ENCODE measurements around the gene CFAP119. TPM values are rescaled to one million over a fixed set of nuclear protein-coding genes. Genes with fewer than 3 reads are reported as not detected.

Gene CFAP119
- total and polyA plus RNA-seq, 7 donors = 0.82 to 11.9 (median 2.5) TPM; not detected in 1

GRCh38 chr16:30723725-30724355 lies 38.0 kb downstream of the CFAP119 start:
- H3K36me3 ChIP-seq = peaks cover 37 to 91% (median 61%) of the 10 kb centered on the region in 4 donors
- no peak overlapping the region for H3K4me3 ChIP-seq
- TF ChIP-seq POLR2AphosphoS5 (IDR thresholded peaks at IDR 0.05) = no peak
- TF ChIP-seq CTCF (IDR thresholded peaks at IDR 0.05) = no peak
- TF ChIP-seq POLR2A (IDR thresholded peaks at IDR 0.05) = no peak
- no peak for TF ChIP-seq EP300 (IDR thresholded peaks at IDR 0.05)
- H3K9me3 ChIP-seq = no peaks in the 10 kb centered on the region
- peak; percentile 56 for DNase-seq
- H3K4me1 ChIP-seq = no peaks in the 10 kb centered on the region
- 95% methylated on average over 12 of the region's 12 CpGs for WGBS, 2 donors
- intact Hi-C loops (cut with DNase I) = no loop called here
- H3K27ac ChIP-seq = no peak overlapping the region
- H3K27me3 ChIP-seq = no peaks in the 10 kb centered on the region

- WGBS, 2 donors = 84 to 90% methylated on average over 10 of the region's 10 CpGs
- intact Hi-C loops (cut with DNase I) = no loop called here
- Histone ChIP-seq H3K36me3 (peaks cover 37 to 95% (median 70%) of the 10 kb centered on the region in 4 donors), H3K4me1 (no peaks in the 10 kb centered on the region), H3K4me3 (no peak overlapping the region), H3K27ac (no peak overlapping the region), H3K27me3 (no peaks in the 10 kb centered on the region), H3K9me3 (no peaks in the 10 kb centered on the region)
- TF ChIP-seq POLR2A (IDR thresholded peaks at IDR 0.05) = no peak
- TF ChIP-seq CTCF (IDR thresholded peaks at IDR 0.05) = no peak
- TF ChIP-seq EP300 (IDR thresholded peaks at IDR 0.05) = no peak
- TF ChIP-seq POLR2AphosphoS5 (IDR thresholded peaks at IDR 0.05) = no peak
- peak; percentile 57 for DNase-seq
These were observed 38.9 kb downstream of the CFAP119 start for GRCh38 chr16:30722916-30723315.

- Histone ChIP-seq H3K4me1 (no peaks in the 10 kb centered on the region), H3K9me3 (no peaks in the 10 kb centered on the region), H3K27ac (no peak overlapping the region), H3K36me3 (peaks cover 37 to 97% (median 71%) of the 10 kb centered on the region in 4 donors), H3K4me3 (no peak overlapping the region), H3K27me3 (no peaks in the 10 kb centered on the region)
- peak; percentile 59 for DNase-seq
- 44 to 73% methylated on average over 6 of the region's 6 CpGs for WGBS, 2 donors
- intact Hi-C loops (cut with DNase I) = no loop called here
- TF ChIP-seq EP300 (IDR thresholded peaks at IDR 0.05) (no peak), POLR2A (IDR thresholded peaks at IDR 0.05) (no peak), CTCF (IDR thresholded peaks at IDR 0.05) (no peak), POLR2AphosphoS5 (IDR thresholded peaks at IDR 0.05) (no peak)
These were observed 39.4 kb downstream of the CFAP119 start for GRCh38 chr16:30722443-30722842.

- Histone ChIP-seq H3K4me3 (no peak overlapping the region), H3K27ac (no peak overlapping the region), H3K9me3 (no peaks in the 10 kb centered on the region), H3K27me3 (no peaks in the 10 kb centered on the region), H3K36me3 (peaks cover 37 to 100% (median 76%) of the 10 kb centered on the region in 4 donors), H3K4me1 (no peaks in the 10 kb centered on the region)
- WGBS, 2 donors = 82 to 92% methylated on average over 1 of the region's 1 CpG
- TF ChIP-seq POLR2A (IDR thresholded peaks at IDR 0.05) = no peak
- TF ChIP-seq EP300 (IDR thresholded peaks at IDR 0.05) = no peak
- TF ChIP-seq POLR2AphosphoS5 (IDR thresholded peaks at IDR 0.05) = no peak
- TF ChIP-seq CTCF (IDR thresholded peaks at IDR 0.05) = no peak
- no peak for DNase-seq
- intact Hi-C loops (cut with DNase I) = no loop called here
These were observed 40.3 kb downstream of the CFAP119 start for GRCh38 chr16:30721606-30722005.

- Histone ChIP-seq H3K36me3 (peaks cover 37 to 100% (median 80%) of the 10 kb centered on the region in 4 donors), H3K4me3 (no peak overlapping the region), H3K4me1 (no peaks in the 10 kb centered on the region), H3K27ac (no peak overlapping the region), H3K9me3 (no peaks in the 10 kb centered on the region), H3K27me3 (no peaks in the 10 kb centered on the region)
- WGBS, 2 donors = 96 to 99% methylated on average over 8 of the region's 8 CpGs
- no peak for TF ChIP-seq POLR2AphosphoS5 (IDR thresholded peaks at IDR 0.05)
- no peak for TF ChIP-seq CTCF (IDR thresholded peaks at IDR 0.05)
- intact Hi-C loops (cut with DNase I) = no loop called here
- peak; percentile 38 for DNase-seq
These were observed 40.7 kb downstream of the CFAP119 start for GRCh38 chr16:30721167-30721566.

Measured in sigmoid colon (tissue), 7 donors.